Measurements from ENCODE around the gene KYAT1. TPM values are rescaled to one million over a fixed set of nuclear protein-coding genes. Genes with fewer than 3 reads are reported as not detected.

KYAT1 gene
- total RNA-seq, 1 donor from 2014 or later, result 21.7 TPM

- H3K27me3 ChIP-seq, result no peaks in the 10 kb centered on the region
- no peak overlapping the region for H3K9ac ChIP-seq
- H3K27ac ChIP-seq, result no peak overlapping the region
- no peak for DNase-seq (ENCODE audit: low spot score)
- H3K4me1 Mint-ChIP-seq, result peaks cover 16% of the 10 kb centered on the region
- H3F3A ChIP-seq (ENCODE audit: low read depth), result no peaks in the 10 kb centered on the region
- H3K4me2 ChIP-seq, result no peak overlapping the region
- H2AFZ ChIP-seq (replicated peaks), result no peak overlapping the region
- H3K36me3 Mint-ChIP-seq, result peaks cover 26% of the 10 kb centered on the region
- no peaks in the 10 kb centered on the region for H3K36me3 ChIP-seq
- H3K4me3 Mint-ChIP-seq, result no peak overlapping the region
- H3K27ac Mint-ChIP-seq, result no peak overlapping the region
- peaks cover 35% of the 10 kb centered on the region for H4K20me1 ChIP-seq (ENCODE audit: low read depth)
- H3K79me2 ChIP-seq (ENCODE audit: low read depth), result peaks cover 11% of the 10 kb centered on the region
- H3K9me3 Mint-ChIP-seq, result no peaks in the 10 kb centered on the region
- peaks cover 16% of the 10 kb centered on the region for H3K4me1 ChIP-seq
- peaks cover 3% of the 10 kb centered on the region for H3K27me3 Mint-ChIP-seq (ENCODE audit: insufficient read depth, low read depth)
- H3K4me3 ChIP-seq, result no peak overlapping the region
- no peaks in the 10 kb centered on the region for H3K9me3 ChIP-seq (ENCODE audit: low read depth)
- TF ChIP-seq CTCF (IDR thresholded peaks at IDR 0.05) (no peak), EZH2phosphoT487 (IDR thresholded peaks at IDR 0.05) (no peak), EZH2 (IDR thresholded peaks at IDR 0.05) (no peak)
Measured at GRCh38 chr9:128911529-128912035, 29.8 kb upstream of the KYAT1 start.

GRCh38 chr9:128910906-128911305 is 29.2 kb upstream of the KYAT1 start:
- Mint-ChIP-seq H3K4me1 (peaks cover 16% of the 10 kb centered on the region), H3K9me3 (no peaks in the 10 kb centered on the region), H3K4me3 (no peak overlapping the region), H3K27ac (no peak overlapping the region), H3K27me3 (ENCODE audit: insufficient read depth, low read depth) (peaks cover 3% of the 10 kb centered on the region), H3K36me3 (peaks cover 26% of the 10 kb centered on the region)
- TF ChIP-seq EZH2 (IDR thresholded peaks at IDR 0.05), result no peak
- no peak for TF ChIP-seq EZH2phosphoT487 (IDR thresholded peaks at IDR 0.05)
- TF ChIP-seq CTCF (IDR thresholded peaks at IDR 0.05), result no peak
- Histone ChIP-seq H3F3A (ENCODE audit: low read depth) (no peaks in the 10 kb centered on the region), H3K4me2 (no peak overlapping the region), H3K9me3 (ENCODE audit: low read depth) (no peaks in the 10 kb centered on the region), H3K9ac (no peak overlapping the region), H3K4me1 (peaks cover 16% of the 10 kb centered on the region), H3K36me3 (no peaks in the 10 kb centered on the region), H3K27ac (no peak overlapping the region), H3K4me3 (no peak overlapping the region), H3K27me3 (no peaks in the 10 kb centered on the region), H2AFZ (replicated peaks) (no peak overlapping the region), H4K20me1 (ENCODE audit: low read depth) (peaks cover 35% of the 10 kb centered on the region), H3K79me2 (ENCODE audit: low read depth) (peaks cover 11% of the 10 kb centered on the region)
- DNase-seq (ENCODE audit: low spot score), result no peak

- Mint-ChIP-seq H3K9me3 (no peaks in the 10 kb centered on the region), H3K36me3 (peaks cover 23% of the 10 kb centered on the region), H3K4me1 (peaks cover 16% of the 10 kb centered on the region), H3K27ac (no peak overlapping the region), H3K4me3 (no peak overlapping the region), H3K27me3 (ENCODE audit: insufficient read depth, low read depth) (no peaks in the 10 kb centered on the region)
- no peak overlapping the region for H3K9ac ChIP-seq
- H3K79me2 ChIP-seq (ENCODE audit: low read depth), result peaks cover 11% of the 10 kb centered on the region
- H3K4me3 ChIP-seq, result no peak overlapping the region
- H3K4me2 ChIP-seq, result no peak overlapping the region
- H3K27me3 ChIP-seq, result no peaks in the 10 kb centered on the region
- H4K20me1 ChIP-seq (ENCODE audit: low read depth), result peaks cover 35% of the 10 kb centered on the region
- DNase-seq (ENCODE audit: low spot score), result no peak
- no peaks in the 10 kb centered on the region for H3K9me3 ChIP-seq (ENCODE audit: low read depth)
- H2AFZ ChIP-seq (replicated peaks), result no peak overlapping the region
- no peak overlapping the region for H3K27ac ChIP-seq
- peaks cover 16% of the 10 kb centered on the region for H3K4me1 ChIP-seq
- TF ChIP-seq EZH2 (IDR thresholded peaks at IDR 0.05) (no peak), EZH2phosphoT487 (IDR thresholded peaks at IDR 0.05) (no peak)
- no peaks in the 10 kb centered on the region for H3K36me3 ChIP-seq
- H3F3A ChIP-seq (ENCODE audit: low read depth), result no peaks in the 10 kb centered on the region
Measured at GRCh38 chr9:128909859-128910258, 28.1 kb upstream of the KYAT1 start.

- Histone ChIP-seq H3K79me2 (ENCODE audit: low read depth) (peaks cover 16% of the 10 kb centered on the region), H3K4me3 (no peak overlapping the region), H4K20me1 (ENCODE audit: low read depth) (peaks cover 32% of the 10 kb centered on the region), H3K4me1 (peaks cover 16% of the 10 kb centered on the region), H3K27me3 (no peaks in the 10 kb centered on the region), H3F3A (ENCODE audit: low read depth) (no peaks in the 10 kb centered on the region), H3K4me2 (no peak overlapping the region), H3K27ac (no peak overlapping the region), H3K36me3 (no peaks in the 10 kb centered on the region), H3K9me3 (ENCODE audit: low read depth) (no peaks in the 10 kb centered on the region), H3K9ac (no peak overlapping the region), H2AFZ (replicated peaks) (no peak overlapping the region)
- no peak overlapping the region for H3K27ac Mint-ChIP-seq
- H3K4me1 Mint-ChIP-seq, result peaks cover 16% of the 10 kb centered on the region
- H3K36me3 Mint-ChIP-seq, result peaks cover 23% of the 10 kb centered on the region
- no peak for DNase-seq (ENCODE audit: low spot score)
- H3K9me3 Mint-ChIP-seq, result no peaks in the 10 kb centered on the region
- H3K4me3 Mint-ChIP-seq, result no peak overlapping the region
- no peaks in the 10 kb centered on the region for H3K27me3 Mint-ChIP-seq (ENCODE audit: insufficient read depth, low read depth)
- TF ChIP-seq EZH2 (IDR thresholded peaks at IDR 0.05) (no peak), EZH2phosphoT487 (IDR thresholded peaks at IDR 0.05) (no peak), CTCF (IDR thresholded peaks at IDR 0.05) (no peak)
Measured at GRCh38 chr9:128908372-128908771, 26.6 kb upstream of the KYAT1 start.
